Measurements from ENCODE around the gene RIPPLY1. TPM values are rescaled to one million over a fixed set of nuclear protein-coding genes. Genes with fewer than 3 reads are reported as not detected.

Gene RIPPLY1, protein sequence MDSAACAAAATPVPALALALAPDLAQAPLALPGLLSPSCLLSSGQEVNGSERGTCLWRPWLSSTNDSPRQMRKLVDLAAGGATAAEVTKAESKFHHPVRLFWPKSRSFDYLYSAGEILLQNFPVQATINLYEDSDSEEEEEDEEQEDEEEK
- total RNA-seq = not detected in 2 replicates

DNA sequence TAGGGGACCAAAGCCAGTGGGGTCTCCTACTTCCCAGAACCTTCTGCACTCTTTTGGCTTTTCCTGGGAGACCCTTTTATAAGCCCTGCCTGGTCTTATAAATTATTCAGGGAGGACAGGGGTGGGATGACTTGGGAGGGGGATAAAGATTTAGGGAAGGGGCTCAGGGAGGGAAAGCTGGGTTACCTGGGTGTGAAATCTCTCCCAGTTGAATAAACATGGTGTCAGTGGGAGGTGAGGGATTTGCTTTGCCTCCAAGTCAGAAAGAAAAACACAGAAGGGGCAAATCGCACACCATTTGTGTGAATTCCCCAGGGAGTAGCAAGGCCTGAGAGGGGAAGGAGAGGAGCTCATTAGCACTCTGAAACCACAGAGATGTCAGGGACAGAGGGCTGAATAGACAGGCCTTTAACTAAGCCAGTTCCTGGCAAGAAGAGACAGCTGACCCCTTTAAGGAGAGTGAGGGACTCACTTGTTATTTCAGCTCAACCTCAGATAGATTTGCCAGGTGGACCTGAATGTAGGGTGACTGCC lies at the start of gene RIPPLY1:
TSS of gene RIPPLY1 (minus strand) at position 51 of the 534 bp plus-strand sequence. CDS start 54 bp downstream, outside the sequence.

DNA sequence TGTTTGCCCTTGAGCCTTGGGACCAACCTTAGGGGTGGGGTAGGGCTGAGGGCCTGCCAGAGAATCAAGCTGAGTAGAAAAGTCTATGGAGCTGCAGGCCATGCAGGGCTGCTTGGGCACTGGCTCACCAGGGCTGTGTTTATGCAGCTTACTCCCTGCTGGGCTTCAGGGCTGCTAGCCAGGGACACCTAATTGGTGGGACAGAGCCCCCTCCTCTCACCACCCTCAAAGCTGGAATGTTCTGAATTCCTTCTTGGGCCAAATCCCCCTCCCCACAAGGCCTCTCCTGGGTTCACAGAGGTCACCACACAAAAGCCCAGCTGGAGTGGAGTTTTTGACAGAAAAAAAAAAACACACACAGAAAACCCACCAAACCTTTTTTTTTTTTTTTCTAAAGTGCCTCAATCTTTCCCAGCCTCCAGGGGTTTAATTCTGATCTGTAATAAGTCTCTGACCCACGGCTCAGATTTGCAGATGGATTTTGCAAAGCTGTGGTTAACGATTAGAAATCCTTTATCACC lies 16.9 kb upstream of the RIPPLY1 start, which contains the start of gene CLDN2:
TSS of gene CLDN2 (plus strand) at position 471 of the 521 bp plus-strand sequence. CDS start 7,827 bp downstream, outside the sequence.

Other genes starting within 250 kb of the RIPPLY1 start
- gene RNF128, start 176.6 kb downstream of the RIPPLY1 start, total RNA-seq = 0.18 TPM in 1 of 2 replicates, not detected in the other
- gene TBC1D8B, start 100.7 kb downstream of the RIPPLY1 start, total RNA-seq = 8.6 and 12.8 TPM in 2 replicates
- under 0.01 TPM in 1 of 2 replicates, not detected in the other for gene CLDN2, start 17.1 kb upstream of the RIPPLY1 start, total RNA-seq
- gene MORC4, start 96.9 kb upstream of the RIPPLY1 start, total RNA-seq = 18.8 and 19.9 TPM in 2 replicates
- gene RBM41, start 215.5 kb upstream of the RIPPLY1 start, total RNA-seq = 6.9 and 9.4 TPM in 2 replicates